ENCODE data around the gene FER1L5.

DNA sequence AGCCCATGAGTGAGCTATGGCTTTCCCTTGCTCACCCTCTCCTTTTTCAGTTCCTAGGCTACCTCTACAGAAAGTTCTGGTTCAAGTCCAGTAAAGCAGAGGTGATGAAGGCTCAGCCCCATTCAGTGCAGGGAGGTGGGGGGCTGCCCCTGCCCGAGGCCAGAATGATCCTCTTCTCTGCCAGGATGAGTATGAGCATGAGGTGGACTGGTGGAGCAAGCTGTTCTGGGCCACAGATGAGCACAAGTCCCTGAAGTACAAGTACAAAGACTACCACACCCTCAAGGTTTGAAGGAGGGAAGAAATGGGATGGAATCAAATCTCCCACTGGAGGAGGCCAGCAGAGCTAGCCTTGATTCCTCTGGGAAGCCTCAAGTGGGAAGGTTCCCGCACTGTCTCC is 54.9 kb downstream of the FER1L5 start:
- TF ChIP-seq POLR2A (conservative IDR thresholded peaks at IDR 0.05) (no peak), ESRRA (IDR thresholded peaks at IDR 0.05; ENCODE audit: borderline replicate concordance, low read depth) (no peak)
